Ishikawa (cell line): ENCODE data around the gene GRID2.

Experiments used
- CEBPB ChIP-seq: IDR thresholded peaks from 2 replicates; pipeline ENCODE4 v1.6.1; 2012
- CREB1 ChIP-seq: IDR thresholded peaks from 2 replicates; pipeline ENCODE4 v1.6.1; 2012; ENCODE audit warnings: low read depth
- EGR1 ChIP-seq: IDR thresholded peaks from 2 replicates; pipeline ENCODE4 v1.6.1; 2012
- EP300 ChIP-seq: IDR thresholded peaks from 2 replicates; pipeline ENCODE4 v1.6.1; 2012; ENCODE audit warnings: borderline replicate concordance
- FOXM1 ChIP-seq: IDR thresholded peaks from 2 replicates; pipeline ENCODE4 v1.6.1; 2012; ENCODE audit warnings: low read depth, borderline replicate concordance
- MAX ChIP-seq: IDR thresholded peaks from 2 replicates; pipeline ENCODE4 v1.6.1; 2012
- NFIC ChIP-seq: IDR thresholded peaks from 2 replicates; pipeline ENCODE4 v1.6.1; 2012
- RAD21 ChIP-seq: IDR thresholded peaks from 2 replicates; pipeline ENCODE4 v1.6.1; 2012; ENCODE audit warnings: low read depth
- REST ChIP-seq: IDR thresholded peaks from 2 replicates; pipeline ENCODE4 v1.6.1; 2012; ENCODE audit warnings: low read depth, mild to moderate bottlenecking
- TAF1 ChIP-seq: IDR thresholded peaks from 2 replicates; pipeline ENCODE4 v1.6.1; 2012; ENCODE audit warnings: low read depth, mild to moderate bottlenecking
- TCF12 ChIP-seq: IDR thresholded peaks from 2 replicates; pipeline ENCODE4 v1.6.1; 2012; ENCODE audit warnings: low read depth
- TEAD4 ChIP-seq: IDR thresholded peaks from 2 replicates; pipeline ENCODE4 v1.6.1; 2012
- YY1 ChIP-seq: IDR thresholded peaks from 2 replicates; pipeline ENCODE4 v1.6.1; 2012; ENCODE audit warnings: low read depth
- ZBTB7A ChIP-seq: IDR thresholded peaks from 2 replicates; pipeline ENCODE4 v1.6.1; 2012; ENCODE audit warnings: low read depth
- TF ChIP-seq, protein P1 (sequence below): IDR thresholded peaks from 2 replicates; pipeline ENCODE4 v1.6.1; 2012

GRID2 gene

DNA sequence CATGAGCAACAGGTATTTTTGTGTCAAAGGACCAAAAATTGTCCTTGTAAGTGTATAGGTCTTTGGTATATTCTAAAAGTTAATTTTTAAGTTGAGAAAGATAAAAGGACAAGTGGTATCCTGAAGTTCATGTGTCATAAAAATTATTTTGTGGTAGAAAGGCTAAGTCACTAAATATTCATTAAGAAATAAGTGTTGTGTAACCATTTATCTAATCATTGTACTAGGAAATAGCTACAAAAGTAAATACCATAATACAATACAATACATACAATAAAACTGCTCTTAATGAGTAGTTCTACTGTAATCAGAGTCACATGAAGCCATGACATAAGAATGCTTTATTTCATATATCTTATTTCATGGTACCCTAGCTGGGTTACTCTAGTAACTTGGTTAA, 1442.3 kb downstream of the GRID2 start:
- TF ChIP-seq YY1 (no peak), CEBPB (no peak), EGR1 (no peak)

- TF ChIP-seq REST (no peak), YY1 (no peak), NFIC (no peak), EP300 (no peak), CEBPB (no peak), ZBTB7A (no peak), MAX (no peak), RAD21 (no peak), EGR1 (no peak), CREB1 (no peak)
- TF ChIP-seq, protein P1, sequence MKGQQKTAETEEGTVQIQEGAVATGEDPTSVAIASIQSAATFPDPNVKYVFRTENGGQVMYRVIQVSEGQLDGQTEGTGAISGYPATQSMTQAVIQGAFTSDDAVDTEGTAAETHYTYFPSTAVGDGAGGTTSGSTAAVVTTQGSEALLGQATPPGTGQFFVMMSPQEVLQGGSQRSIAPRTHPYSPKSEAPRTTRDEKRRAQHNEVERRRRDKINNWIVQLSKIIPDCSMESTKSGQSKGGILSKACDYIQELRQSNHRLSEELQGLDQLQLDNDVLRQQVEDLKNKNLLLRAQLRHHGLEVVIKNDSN, result no peak
Observed at GRCh38 chr4:93747220-93747619, 1443.5 kb downstream of the GRID2 start.

DNA sequence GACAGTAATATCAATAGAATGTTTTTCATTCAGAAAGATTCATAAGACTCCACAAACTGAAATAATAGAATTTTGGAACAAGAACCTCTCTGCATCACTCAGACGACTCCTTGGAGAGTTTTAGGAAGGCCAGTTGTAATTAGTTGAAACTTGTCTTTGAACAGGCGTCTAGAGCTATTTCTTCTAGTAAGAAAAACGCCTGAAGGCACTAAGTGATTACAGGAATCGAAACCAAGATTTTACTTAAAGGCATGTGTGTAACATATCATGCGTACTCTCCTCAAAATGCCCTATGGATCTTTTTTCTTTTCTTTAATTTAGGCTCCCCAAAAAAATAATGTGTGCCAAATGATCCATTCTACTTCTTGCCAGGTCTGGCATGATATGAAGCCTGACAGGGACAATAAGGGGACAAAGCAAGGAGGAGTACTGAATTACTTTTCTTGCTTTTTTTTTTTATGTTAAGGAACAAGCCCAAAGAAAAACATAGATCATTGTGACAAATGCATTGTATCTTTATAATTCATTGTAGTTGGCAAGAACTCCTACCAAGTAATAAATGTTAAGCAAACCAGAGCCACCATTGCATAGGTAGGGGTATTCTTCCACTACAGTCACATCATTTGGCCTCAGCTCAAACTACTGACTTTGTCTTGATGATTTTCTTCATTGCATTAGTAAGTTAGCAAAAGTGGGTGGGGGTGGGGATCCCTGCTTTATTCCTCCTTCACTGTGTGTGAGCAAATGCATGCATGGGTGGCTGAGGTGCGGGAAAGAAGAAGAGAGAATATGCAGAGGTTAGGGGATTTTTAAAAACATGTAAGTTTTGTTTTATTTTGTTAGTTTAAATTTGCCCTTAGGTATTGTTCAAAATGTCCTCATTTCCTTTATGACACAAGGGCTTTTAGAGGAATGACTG, 1444.9 kb downstream of the GRID2 start:
- TF ChIP-seq EP300 (no peak), MAX (no peak), TAF1 (no peak), NFIC (no peak)

DNA sequence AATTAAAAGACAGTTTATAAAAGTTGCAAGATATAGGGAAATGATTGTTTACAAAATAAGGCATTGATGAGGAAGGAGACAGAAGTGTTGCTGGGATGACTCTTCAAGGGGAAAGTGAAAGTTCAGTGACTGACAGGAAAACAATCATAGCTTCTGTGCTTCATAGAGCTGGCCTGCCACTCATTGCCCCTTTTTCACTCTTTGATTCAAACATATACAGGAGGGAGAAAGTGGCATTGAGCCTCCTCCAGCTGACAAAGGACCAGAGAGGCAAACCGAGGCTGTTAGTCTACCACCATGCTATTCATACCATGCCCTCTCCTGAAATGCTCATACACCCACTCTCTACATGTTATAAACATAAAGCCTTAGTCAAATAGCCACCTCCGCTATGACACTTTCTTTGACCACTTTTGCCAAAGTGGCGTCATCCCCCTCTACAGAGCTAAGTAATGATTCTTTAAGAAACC, 1445.6 kb downstream of the GRID2 start:
- TF ChIP-seq, protein P1, result no peak
- TF ChIP-seq FOXM1 (no peak), ZBTB7A (no peak), CEBPB (no peak), REST (no peak), NFIC (no peak), CREB1 (no peak), EGR1 (no peak), TEAD4 (no peak), TAF1 (no peak), MAX (no peak), TCF12 (no peak), RAD21 (no peak), YY1 (no peak)

DNA sequence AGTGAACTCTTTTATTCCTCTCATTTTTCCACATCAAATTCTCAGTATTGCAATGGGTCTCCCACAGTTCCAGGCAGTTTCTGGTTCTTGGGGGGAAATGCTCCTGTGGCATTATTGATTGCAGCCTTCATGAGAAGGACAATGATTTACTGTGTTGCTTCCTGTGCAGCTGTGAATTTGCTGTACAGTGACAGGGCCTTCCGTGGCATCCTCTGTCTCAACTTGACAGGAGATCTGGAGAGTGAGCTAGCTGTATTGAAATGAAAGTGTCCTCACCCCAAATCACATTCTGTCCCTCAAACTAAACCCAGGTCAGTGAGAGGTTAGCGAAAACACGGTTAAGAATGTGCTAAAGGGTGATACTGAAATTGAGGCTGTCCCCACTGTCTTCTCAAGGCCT, 1447.6 kb downstream of the GRID2 start:
- TF ChIP-seq EGR1 (no peak), CREB1 (no peak), RAD21 (no peak), YY1 (no peak), EP300 (no peak), FOXM1 (no peak), CEBPB (no peak), REST (no peak), ZBTB7A (no peak), MAX (no peak), NFIC (no peak), TCF12 (no peak), TAF1 (no peak), TEAD4 (no peak)
- TF ChIP-seq, protein P1, result no peak
